Inferior parietal cortex (tissue), 1 donor: ENCODE results near the gene GMDS.

Experiments used
- DNase-seq: peaks from one replicate; pipeline ENCODE4 v3.0.0-alpha.2; 2016; ENCODE audit errors: extremely low spot score

GMDS gene

GRCh38 chr6:1800845-1801244, 444.6 kb downstream of the GMDS start:
- DNase-seq: no peak

- no peak for DNase-seq
Measured at GRCh38 chr6:1798965-1799325, 446.5 kb downstream of the GMDS start.

- DNase-seq: no peak
Measured at GRCh38 chr6:1798303-1798964, 447.0 kb downstream of the GMDS start.

- no peak for DNase-seq
Measured at GRCh38 chr6:1797801-1798200, 447.6 kb downstream of the GMDS start.

- DNase-seq: no peak
Measured at GRCh38 chr6:1796706-1797529, 448.5 kb downstream of the GMDS start.

- no peak for DNase-seq
Measured at GRCh38 chr6:1795910-1796309, 449.5 kb downstream of the GMDS start.

GRCh38 chr6:1792989-1793388, 452.4 kb downstream of the GMDS start:
- no peak for DNase-seq

- DNase-seq: no peak
Measured at GRCh38 chr6:1790684-1791083, 454.7 kb downstream of the GMDS start.

- no peak for DNase-seq
Measured at GRCh38 chr6:1789092-1789491, 456.3 kb downstream of the GMDS start.

GRCh38 chr6:1787894-1788293, 457.5 kb downstream of the GMDS start:
- DNase-seq: no peak

GRCh38 chr6:1786455-1787453, 458.7 kb downstream of the GMDS start:
- no peak for DNase-seq

- no peak for DNase-seq
Measured at GRCh38 chr6:1784422-1784884, 461.0 kb downstream of the GMDS start.

- DNase-seq: no peak
Measured at GRCh38 chr6:1781817-1782184, 463.6 kb downstream of the GMDS start.

GRCh38 chr6:1781152-1781816, 464.1 kb downstream of the GMDS start:
- no peak for DNase-seq

GRCh38 chr6:1780251-1780867, 465.0 kb downstream of the GMDS start:
- DNase-seq: no peak

- DNase-seq: no peak
Measured at GRCh38 chr6:1778686-1779235, 466.6 kb downstream of the GMDS start.

GRCh38 chr6:1777921-1778685, 467.3 kb downstream of the GMDS start:
- DNase-seq: no peak

- no peak for DNase-seq
Measured at GRCh38 chr6:1775441-1775840, 470.0 kb downstream of the GMDS start.

GRCh38 chr6:1774226-1774915, 471.0 kb downstream of the GMDS start:
- no peak for DNase-seq
